ENCODE results near the gene UBC.
A peak's percentile ranks its signal among the peaks of the same experiment; 100 is the strongest.

UBC gene

GRCh38 chr12:124940143-124940392 is 25.6 kb upstream of the UBC start:
- Histone ChIP-seq H3K9me3 (ENCODE audit: insufficient read depth, low read depth, low read length) (no peaks in the 10 kb centered on the region), H3K4me1 (ENCODE audit: insufficient read depth, low read length, poor library complexity, severe bottlenecking) (peaks cover 16% of the 10 kb centered on the region), H3K9ac (ENCODE audit: low read depth, low read length, poor library complexity, severe bottlenecking) (peak overlapping the region; percentile 99), H3K4me2 (ENCODE audit: low read depth, low read length, poor library complexity, severe bottlenecking) (peak overlapping the region; percentile 94), H2AFZ (ENCODE audit: low read length) (peak overlapping the region; percentile 71), H3K79me2 (ENCODE audit: insufficient read depth, low read length) (peaks cover 15% of the 10 kb centered on the region; the same call in 1 of the 2 replicates), H4K20me1 (ENCODE audit: insufficient read depth, low read length, poor library complexity, severe bottlenecking) (no peaks in the 10 kb centered on the region), H3F3A (ENCODE audit: low read depth) (peaks cover 9% of the 10 kb centered on the region), H3K36me3 (ENCODE audit: insufficient read depth, low read length) (no peaks in the 10 kb centered on the region), H3K27me3 (ENCODE audit: insufficient read depth, low read length, poor library complexity, severe bottlenecking) (no peaks in the 10 kb centered on the region), H3K4me3 (ENCODE audit: low read length, poor library complexity, severe bottlenecking) (peak overlapping the region; percentile 83), H3K9me2 (replicated peaks; ENCODE audit: low read depth, low read length) (no peaks in the 10 kb centered on the region)
- no peak for TF ChIP-seq EZH2phosphoT487 (IDR thresholded peaks at IDR 0.05; ENCODE audit: borderline replicate concordance)
- TF ChIP-seq, protein P1, sequence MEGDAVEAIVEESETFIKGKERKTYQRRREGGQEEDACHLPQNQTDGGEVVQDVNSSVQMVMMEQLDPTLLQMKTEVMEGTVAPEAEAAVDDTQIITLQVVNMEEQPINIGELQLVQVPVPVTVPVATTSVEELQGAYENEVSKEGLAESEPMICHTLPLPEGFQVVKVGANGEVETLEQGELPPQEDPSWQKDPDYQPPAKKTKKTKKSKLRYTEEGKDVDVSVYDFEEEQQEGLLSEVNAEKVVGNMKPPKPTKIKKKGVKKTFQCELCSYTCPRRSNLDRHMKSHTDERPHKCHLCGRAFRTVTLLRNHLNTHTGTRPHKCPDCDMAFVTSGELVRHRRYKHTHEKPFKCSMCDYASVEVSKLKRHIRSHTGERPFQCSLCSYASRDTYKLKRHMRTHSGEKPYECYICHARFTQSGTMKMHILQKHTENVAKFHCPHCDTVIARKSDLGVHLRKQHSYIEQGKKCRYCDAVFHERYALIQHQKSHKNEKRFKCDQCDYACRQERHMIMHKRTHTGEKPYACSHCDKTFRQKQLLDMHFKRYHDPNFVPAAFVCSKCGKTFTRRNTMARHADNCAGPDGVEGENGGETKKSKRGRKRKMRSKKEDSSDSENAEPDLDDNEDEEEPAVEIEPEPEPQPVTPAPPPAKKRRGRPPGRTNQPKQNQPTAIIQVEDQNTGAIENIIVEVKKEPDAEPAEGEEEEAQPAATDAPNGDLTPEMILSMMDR (conservative IDR thresholded peaks at IDR 0.05; ENCODE audit: low read length): no peak

- Histone ChIP-seq H3K27me3 (ENCODE audit: insufficient read depth, low read length, poor library complexity, severe bottlenecking) (no peaks in the 10 kb centered on the region), H3K4me1 (ENCODE audit: insufficient read depth, low read length, poor library complexity, severe bottlenecking) (peaks cover 16% of the 10 kb centered on the region), H2AFZ (ENCODE audit: low read length) (0 out of 2 replicates have a peak overlapping the region, but pooled peaks have one; percentile 71), H3F3A (ENCODE audit: low read depth) (peaks cover 9% of the 10 kb centered on the region), H3K4me2 (ENCODE audit: low read depth, low read length, poor library complexity, severe bottlenecking) (peak overlapping the region; percentile 94), H3K4me3 (ENCODE audit: low read length, poor library complexity, severe bottlenecking) (peak overlapping the region; percentile 83), H3K36me3 (ENCODE audit: insufficient read depth, low read length) (no peaks in the 10 kb centered on the region), H3K79me2 (ENCODE audit: insufficient read depth, low read length) (peaks cover 15% of the 10 kb centered on the region; the same call in 1 of the 2 replicates), H3K9me3 (ENCODE audit: insufficient read depth, low read depth, low read length) (no peaks in the 10 kb centered on the region), H3K9ac (ENCODE audit: low read depth, low read length, poor library complexity, severe bottlenecking) (peak overlapping the region; percentile 99), H4K20me1 (ENCODE audit: insufficient read depth, low read length, poor library complexity, severe bottlenecking) (no peaks in the 10 kb centered on the region), H3K9me2 (replicated peaks; ENCODE audit: low read depth, low read length) (no peaks in the 10 kb centered on the region)
- TF ChIP-seq, protein P1 (conservative IDR thresholded peaks at IDR 0.05; ENCODE audit: low read length): no peak
- no peak for TF ChIP-seq EZH2phosphoT487 (IDR thresholded peaks at IDR 0.05; ENCODE audit: borderline replicate concordance)
These were observed 25.1 kb upstream of the UBC start for GRCh38 chr12:124939421-124940142.

- no peaks in the 10 kb centered on the region for H3K9me2 ChIP-seq (replicated peaks; ENCODE audit: low read depth, low read length)
- H3K9ac ChIP-seq (ENCODE audit: low read depth, low read length, poor library complexity, severe bottlenecking): peak overlapping the region; percentile 99
- H3K9me3 ChIP-seq (ENCODE audit: insufficient read depth, low read depth, low read length): no peaks in the 10 kb centered on the region
- no peaks in the 10 kb centered on the region for H3K27me3 ChIP-seq (ENCODE audit: insufficient read depth, low read length, poor library complexity, severe bottlenecking)
- TF ChIP-seq EZH2phosphoT487 (IDR thresholded peaks at IDR 0.05; ENCODE audit: borderline replicate concordance): no peak
- TF ChIP-seq, protein P1 (conservative IDR thresholded peaks at IDR 0.05; ENCODE audit: low read length): peak; percentile 66
- no peaks in the 10 kb centered on the region for H3K36me3 ChIP-seq (ENCODE audit: insufficient read depth, low read length)
- H3F3A ChIP-seq (ENCODE audit: low read depth): peaks cover 9% of the 10 kb centered on the region
- no peaks in the 10 kb centered on the region for H4K20me1 ChIP-seq (ENCODE audit: insufficient read depth, low read length, poor library complexity, severe bottlenecking)
- peak overlapping the region; percentile 49; the same call in 1 of the 2 replicates for H2AFZ ChIP-seq (ENCODE audit: low read length)
- H3K79me2 ChIP-seq (ENCODE audit: insufficient read depth, low read length): peaks cover 15% of the 10 kb centered on the region; the same call in 1 of the 2 replicates
- H3K4me2 ChIP-seq (ENCODE audit: low read depth, low read length, poor library complexity, severe bottlenecking): peak overlapping the region; percentile 94
- H3K4me3 ChIP-seq (ENCODE audit: low read length, poor library complexity, severe bottlenecking): peak overlapping the region; percentile 83
- H3K4me1 ChIP-seq (ENCODE audit: insufficient read depth, low read length, poor library complexity, severe bottlenecking): peaks cover 16% of the 10 kb centered on the region
These were observed 24.6 kb upstream of the UBC start for GRCh38 chr12:124939079-124939420.

Data from Loucy (cell line).